Breast epithelium (tissue), 4 donors: ENCODE results near the gene IDS. TPM values are rescaled to one million over a fixed set of nuclear protein-coding genes. Genes with fewer than 3 reads are reported as not detected.

Experiments
- DNase-seq, 2 donors: peaks; one replicate each; pipeline ENCODE4 v3.0.0-alpha.2; 2019; ENCODE audit warnings: low spot score in 2 of 2
- H3K27ac ChIP-seq, 2 donors: fragments of 200-600 bp; sonication (generic) in 1 of 2; one replicate each; pipeline ENCODE4 v1.5.1; 2016 to 2019; ENCODE audit warnings: mild to moderate bottlenecking in 1 of 2
- H3K27me3 ChIP-seq, 2 donors: fragments of 200-600 bp; sonication (generic) in 1 of 2; one replicate each; pipeline versions ENCODE4 v1.5.1 to v1.6.0; 2017 to 2019; ENCODE audit warnings: control low read depth in 1 of 2, mild to moderate bottlenecking in 1 of 2
- H3K36me3 ChIP-seq: fragments of 200-600 bp; one replicate; pipeline ENCODE4 v1.5.1; 2019
- H3K4me1 ChIP-seq, 2 donors: fragments of 200-600 bp; sonication (generic); one replicate each; pipeline ENCODE4 v1.5.1; 2016 to 2019; ENCODE audit warnings: control low read depth in 1 of 2
- H3K4me3 ChIP-seq, 3 donors: fragments of 200-600 bp; sonication (generic); 1 replicate in 2 of 3; 2 replicates in 1 of 3; pipeline ENCODE4 v1.5.1; 2016 to 2019; ENCODE audit warnings: mild to moderate bottlenecking in 3 of 3, moderate library complexity in 2 of 3
- H3K9me3 ChIP-seq, 2 donors: fragments of 200-600 bp; sonication (generic) in 1 of 2; one replicate each; pipeline ENCODE4 v1.5.1; 2016 to 2019; ENCODE audit warnings: control low read depth in 1 of 2
- CTCF ChIP-seq, 3 donors: fragments of 450-650 bp; IDR thresholded peaks; one replicate each; pipeline ENCODE4 v1.5.1; 2016 to 2017; ENCODE audit warnings: antibody characterized with exemption in 3 of 3, mild to moderate bottlenecking in 3 of 3, moderate library complexity in 3 of 3
- POLR2A ChIP-seq: fragments of 450-650 bp; IDR thresholded peaks from one replicate; pipeline ENCODE4 v1.6.1; 2016; ENCODE audit warnings: antibody characterized with exemption, mild to moderate bottlenecking, moderate library complexity
- POLR2AphosphoS5 ChIP-seq, 3 donors: sonication (generic); formaldehyde crosslinking; IDR thresholded peaks; one replicate each; pipeline ENCODE4 v1.6.1; 2017; ENCODE audit warnings: antibody characterized with exemption in 3 of 3
- intact Hi-C: fragments of 100-400 bp; cut with DNase I; formaldehyde crosslinking; loops from one replicate; pipeline ENCODE4 v1.15.1; 2023; ENCODE audit warnings: low total_unique reads
- total RNA-seq, 3 donors: library from RNA; depleted of rRNA; stranded (reverse); fragments of >200 nt; gene quantifications; one replicate each; pipeline ENCODE4 v1.1.0, GENCODE V29; 2016

The IDS gene
- total RNA-seq, 3 donors from 2014 or later: 61.0 to 72.0 (median 61.8) TPM

GRCh38 chrX:149499766-149500165 lies 5.3 kb downstream of the IDS start:
- H3K27me3 ChIP-seq: peaks cover 0 to 9% of the 10 kb centered on the region in 2 donors
- TF ChIP-seq POLR2A: no peak
- TF ChIP-seq POLR2AphosphoS5 (IDR thresholded peaks at IDR 0.05): no peak
- no peak for TF ChIP-seq CTCF (IDR thresholded peaks at IDR 0.05)
- no peaks in the 10 kb centered on the region for H3K36me3 ChIP-seq
- no peak overlapping the region for H3K4me3 ChIP-seq
- DNase-seq: no peak
- H3K27ac ChIP-seq: no peak overlapping the region
- H3K9me3 ChIP-seq: no peaks in the 10 kb centered on the region
- intact Hi-C loops: no loop called here
- no peaks in the 10 kb centered on the region for H3K4me1 ChIP-seq

GRCh38 chrX:149498767-149499166 lies 6.3 kb downstream of the IDS start:
- H3K27ac ChIP-seq: no peak overlapping the region
- H3K27me3 ChIP-seq: peaks cover 0 to 4% of the 10 kb centered on the region in 2 donors
- no peaks in the 10 kb centered on the region for H3K4me1 ChIP-seq
- H3K4me3 ChIP-seq: no peak overlapping the region
- no peaks in the 10 kb centered on the region for H3K9me3 ChIP-seq
- TF ChIP-seq CTCF (IDR thresholded peaks at IDR 0.05) (no peak), POLR2A (no peak), POLR2AphosphoS5 (IDR thresholded peaks at IDR 0.05) (no peak)
- H3K36me3 ChIP-seq: no peaks in the 10 kb centered on the region
- intact Hi-C loops: no loop called here
- no peak for DNase-seq

GRCh38 chrX:149497626-149498025 lies 7.5 kb downstream of the IDS start:
- Histone ChIP-seq H3K4me1 (no peaks in the 10 kb centered on the region), H3K36me3 (no peaks in the 10 kb centered on the region)

GRCh38 chrX:149497054-149497453 lies 8.1 kb downstream of the IDS start:
- no peaks in the 10 kb centered on the region for H3K9me3 ChIP-seq
- peaks cover 0 to 4% of the 10 kb centered on the region in 2 donors for H3K27me3 ChIP-seq
- DNase-seq: no peak
- H3K4me1 ChIP-seq: no peaks in the 10 kb centered on the region
- intact Hi-C loops: no loop called here
- no peaks in the 10 kb centered on the region for H3K36me3 ChIP-seq
- no peak for TF ChIP-seq POLR2A
- TF ChIP-seq CTCF (IDR thresholded peaks at IDR 0.05): no peak
- no peak for TF ChIP-seq POLR2AphosphoS5 (IDR thresholded peaks at IDR 0.05)
- H3K4me3 ChIP-seq: no peak overlapping the region
- H3K27ac ChIP-seq: no peak overlapping the region

More at GRCh38 chrX:149497626-149498025, 7.5 kb downstream of the IDS start:
- no peak for TF ChIP-seq POLR2AphosphoS5 (IDR thresholded peaks at IDR 0.05)
- no peak for TF ChIP-seq POLR2A
- no peak for TF ChIP-seq CTCF (IDR thresholded peaks at IDR 0.05)
- intact Hi-C loops: no loop called here
- peaks cover 0 to 4% of the 10 kb centered on the region in 2 donors for H3K27me3 ChIP-seq
- DNase-seq: no peak
- no peak overlapping the region for H3K27ac ChIP-seq
- no peaks in the 10 kb centered on the region for H3K9me3 ChIP-seq
- no peak overlapping the region for H3K4me3 ChIP-seq

- intact Hi-C loops: no loop called here
- no peak for DNase-seq
- Histone ChIP-seq H3K4me3 (no peak overlapping the region), H3K4me1 (no peaks in the 10 kb centered on the region), H3K36me3 (no peaks in the 10 kb centered on the region), H3K9me3 (no peaks in the 10 kb centered on the region), H3K27me3 (no peaks in the 10 kb centered on the region), H3K27ac (peak overlapping the region in 1 of 2 donors; percentile 25)
- TF ChIP-seq POLR2AphosphoS5 (IDR thresholded peaks at IDR 0.05) (no peak), POLR2A (no peak), CTCF (IDR thresholded peaks at IDR 0.05) (no peak)
Observed at GRCh38 chrX:149495573-149496071, 9.5 kb downstream of the IDS start.
